Stimulated activated CD4-positive, alpha-beta T cell treated with anti-CD3 and anti-CD28 coated beads, Interleukin-4, amount 100 ng/mL, for 4 hours (primary cell): ENCODE results near the gene LTO1.

Experiments used
- DNase-seq, 2 experiments: peaks; one replicate each; pipeline ENCODE4 v3.0.0-alpha.2; 2020

Gene LTO1

DNA sequence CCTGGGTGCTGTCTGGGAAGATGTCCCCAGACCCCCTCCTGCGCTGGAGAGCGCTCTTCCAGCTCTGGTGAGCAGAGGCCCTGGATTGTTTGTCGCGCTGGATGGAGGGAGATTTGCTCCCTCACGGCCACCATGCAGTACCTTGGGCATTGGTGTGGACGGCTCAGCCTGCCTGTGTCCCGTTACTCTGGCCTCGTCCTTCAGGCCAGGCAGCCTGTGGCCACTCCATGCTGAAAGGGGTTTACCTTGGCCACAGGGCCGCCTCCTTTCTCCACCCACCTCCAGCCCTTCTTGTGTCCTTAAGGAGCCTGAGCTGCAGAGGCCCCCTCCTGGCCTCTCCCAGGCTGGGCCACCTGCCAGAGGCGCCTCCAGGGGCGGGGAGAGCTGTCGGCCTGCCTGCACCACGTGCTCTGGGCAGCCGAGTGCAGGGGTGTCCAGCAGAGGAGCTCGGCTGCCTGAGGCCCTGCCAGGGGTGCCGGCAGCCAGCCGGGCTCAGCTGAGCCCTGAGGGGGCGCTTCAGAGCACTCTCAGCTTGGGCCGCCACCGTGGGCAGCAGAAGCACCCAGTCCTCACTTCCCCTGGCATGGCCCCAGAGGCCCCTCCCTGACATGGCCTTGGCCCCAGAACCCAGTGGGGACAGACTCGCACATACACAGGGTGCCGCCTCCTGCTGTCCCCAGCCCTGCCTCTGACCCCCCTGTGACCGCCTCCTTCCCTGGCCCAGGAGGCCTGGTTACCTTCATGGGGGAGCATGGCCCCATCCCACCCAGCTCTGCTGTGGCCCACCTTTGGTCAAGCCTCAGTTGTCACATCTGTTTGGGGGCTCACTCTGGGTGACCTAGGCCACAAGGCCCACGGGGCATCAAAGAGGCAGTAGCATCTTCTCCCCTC lies 30.8 kb downstream of the LTO1 start:
- DNase-seq = no peak

- DNase-seq = no peak
Measured at GRCh38 chr11:69643646-69644045, 31.5 kb downstream of the LTO1 start.

GRCh38 chr11:69642913-69643632 lies 32.1 kb downstream of the LTO1 start:
- DNase-seq = peak; percentile 73 to 80

GRCh38 chr11:69642549-69642912 lies 32.6 kb downstream of the LTO1 start:
- DNase-seq = peak; percentile 68 to 75

DNA sequence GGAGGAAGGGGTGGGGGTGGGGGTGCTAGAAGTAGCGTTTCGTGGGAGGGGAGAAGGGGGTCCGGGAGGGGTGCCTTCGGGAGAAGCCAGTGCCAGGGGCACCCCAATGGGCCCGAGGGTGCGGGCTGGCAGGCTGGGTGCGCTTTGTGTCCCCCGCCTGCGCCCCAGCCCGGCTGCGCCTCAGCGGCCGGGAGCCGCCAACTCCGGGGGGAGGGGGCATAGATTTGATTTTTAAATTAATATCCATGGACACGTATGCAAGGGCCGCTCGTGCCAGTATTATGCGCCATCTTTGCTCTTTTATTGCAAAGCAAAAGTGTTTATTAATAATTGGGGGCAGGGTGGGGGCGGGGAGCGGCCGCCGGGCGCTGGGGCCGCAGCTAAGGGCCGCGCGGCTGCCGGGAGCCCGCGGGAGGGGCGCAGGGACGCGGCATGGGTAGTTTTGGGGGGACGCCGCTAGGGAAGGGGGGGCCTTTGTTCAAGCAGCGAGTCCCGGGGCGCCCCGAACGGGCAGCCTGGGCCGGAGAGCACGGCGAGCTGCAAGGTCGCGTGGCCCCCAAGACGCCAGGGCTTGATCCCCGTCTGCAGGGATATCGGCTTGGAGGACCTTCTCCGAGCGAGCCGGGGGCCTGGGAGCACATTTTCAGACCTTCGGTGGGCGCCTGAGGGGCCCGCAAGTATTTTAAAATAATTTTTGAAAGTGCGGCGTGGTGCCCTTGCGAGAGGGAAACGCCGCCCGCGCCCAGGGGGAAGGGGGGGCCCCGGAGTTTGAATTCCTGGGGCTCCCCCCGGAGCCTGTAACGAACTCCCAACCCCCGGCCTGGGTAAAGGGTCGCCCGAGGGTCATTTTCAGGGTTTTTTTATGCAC lies 33.2 kb downstream of the LTO1 start:
- no peak for DNase-seq

DNA sequence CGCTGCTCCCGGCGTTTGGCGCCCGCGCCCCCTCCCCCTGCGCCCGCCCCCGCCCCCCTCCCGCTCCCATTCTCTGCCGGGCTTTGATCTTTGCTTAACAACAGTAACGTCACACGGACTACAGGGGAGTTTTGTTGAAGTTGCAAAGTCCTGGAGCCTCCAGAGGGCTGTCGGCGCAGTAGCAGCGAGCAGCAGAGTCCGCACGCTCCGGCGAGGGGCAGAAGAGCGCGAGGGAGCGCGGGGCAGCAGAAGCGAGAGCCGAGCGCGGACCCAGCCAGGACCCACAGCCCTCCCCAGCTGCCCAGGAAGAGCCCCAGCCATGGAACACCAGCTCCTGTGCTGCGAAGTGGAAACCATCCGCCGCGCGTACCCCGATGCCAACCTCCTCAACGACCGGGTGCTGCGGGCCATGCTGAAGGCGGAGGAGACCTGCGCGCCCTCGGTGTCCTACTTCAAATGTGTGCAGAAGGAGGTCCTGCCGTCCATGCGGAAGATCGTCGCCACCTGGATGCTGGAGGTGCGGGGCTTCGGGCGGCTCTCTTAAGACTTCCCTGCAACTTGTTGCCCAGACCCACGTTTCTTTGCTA lies 34.1 kb downstream of the LTO1 start, which contains the start of gene CCND1:
Gene CCND1, plus strand, starts transcription at position 162 of the 587 bp plus-strand sequence. Its CDS starts 158 bp downstream, at position 320.
- DNase-seq = peak; percentile 46 to 54

- DNase-seq = no peak
Measured at GRCh38 chr11:69640260-69640994, 34.7 kb downstream of the LTO1 start.

DNA sequence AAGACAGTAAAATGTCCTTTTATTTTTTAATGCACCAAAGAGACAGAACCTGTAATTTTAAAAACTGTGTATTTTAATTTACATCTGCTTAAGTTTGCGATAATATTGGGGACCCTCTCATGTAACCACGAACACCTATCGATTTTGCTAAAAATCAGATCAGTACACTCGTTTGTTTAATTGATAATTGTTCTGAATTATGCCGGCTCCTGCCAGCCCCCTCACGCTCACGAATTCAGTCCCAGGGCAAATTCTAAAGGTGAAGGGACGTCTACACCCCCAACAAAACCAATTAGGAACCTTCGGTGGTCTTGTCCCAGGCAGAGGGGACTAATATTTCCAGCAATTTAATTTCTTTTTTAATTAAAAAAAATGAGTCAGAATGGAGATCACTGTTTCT lies 35.3 kb downstream of the LTO1 start:
- no peak for DNase-seq

- DNase-seq = no peak
Measured at GRCh38 chr11:69638941-69639681, 36.0 kb downstream of the LTO1 start.

GRCh38 chr11:69637941-69638871 lies 36.9 kb downstream of the LTO1 start:
- DNase-seq = no peak

DNA sequence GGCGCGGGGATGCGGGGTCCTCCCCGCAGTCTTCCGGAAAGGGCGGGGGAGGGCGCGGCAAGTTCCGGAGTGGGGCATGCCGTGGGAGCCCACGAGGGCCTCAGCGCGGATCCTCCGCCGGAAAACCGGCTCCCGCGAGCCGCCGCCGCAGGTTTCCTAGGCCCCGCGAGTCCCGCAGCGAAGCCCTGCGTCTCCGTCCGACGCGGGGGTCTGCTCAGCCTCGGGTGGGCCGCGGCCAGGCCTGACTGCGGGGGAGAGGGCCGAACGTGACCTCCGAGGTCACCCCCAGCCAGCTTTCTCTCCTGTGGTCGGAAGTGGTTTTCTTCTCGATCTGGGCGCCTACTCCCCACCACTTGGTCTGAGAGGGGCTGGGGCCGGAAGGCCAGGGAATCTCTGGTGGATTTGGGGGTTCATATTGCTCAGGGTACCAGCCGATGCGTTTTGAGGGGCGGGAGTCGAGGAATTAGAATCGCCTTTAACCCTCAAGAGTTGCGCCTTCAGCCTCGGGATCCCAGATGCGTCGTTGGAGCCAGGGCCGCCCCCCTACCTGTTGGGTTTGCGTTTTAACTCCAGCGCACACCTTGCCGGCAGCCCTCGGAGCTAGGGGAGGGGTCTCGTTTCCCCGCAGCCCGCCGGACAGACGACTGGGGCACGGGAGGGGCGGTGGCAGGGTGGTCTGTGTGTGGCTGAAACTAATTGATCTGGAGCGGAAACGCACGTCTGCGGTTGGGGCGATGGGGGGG lies 37.8 kb downstream of the LTO1 start:
- no peak for DNase-seq

- no peak for DNase-seq
Measured at GRCh38 chr11:69636512-69637197, 38.5 kb downstream of the LTO1 start.

DNA sequence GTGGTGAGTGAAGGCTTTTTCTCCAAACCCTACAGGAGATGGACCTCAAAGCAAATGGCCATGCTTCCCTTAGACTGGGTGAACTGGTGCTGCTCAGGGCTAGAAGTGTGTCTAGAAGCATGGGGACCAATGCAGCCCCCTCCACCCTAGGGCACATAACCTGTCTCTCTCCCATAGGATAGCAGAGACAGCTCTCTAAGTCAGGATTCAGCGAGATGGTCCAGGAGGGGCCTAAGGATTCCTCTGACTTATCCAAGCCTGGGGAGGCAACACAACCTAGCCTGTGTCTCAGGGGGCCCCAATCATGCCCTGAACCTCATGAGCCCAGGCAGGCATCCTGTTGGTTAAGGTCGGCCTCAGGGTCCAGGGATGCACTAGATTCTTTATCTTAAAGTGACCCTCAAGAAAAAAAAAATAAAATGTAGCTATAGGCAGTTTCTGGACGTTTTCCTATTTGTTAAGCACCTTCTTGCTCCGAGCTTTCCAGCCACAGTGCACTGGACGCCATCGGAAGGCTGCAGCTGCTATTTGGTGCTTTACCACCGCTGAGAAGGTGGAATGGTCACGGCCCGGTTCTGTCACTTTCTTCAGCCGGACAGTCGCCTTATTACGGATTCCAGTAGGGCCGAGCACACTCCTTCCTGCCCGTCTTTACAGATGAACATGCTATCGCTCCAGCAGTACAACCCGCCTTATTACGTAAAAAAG lies 39.2 kb downstream of the LTO1 start:
- DNase-seq = no peak

DNA sequence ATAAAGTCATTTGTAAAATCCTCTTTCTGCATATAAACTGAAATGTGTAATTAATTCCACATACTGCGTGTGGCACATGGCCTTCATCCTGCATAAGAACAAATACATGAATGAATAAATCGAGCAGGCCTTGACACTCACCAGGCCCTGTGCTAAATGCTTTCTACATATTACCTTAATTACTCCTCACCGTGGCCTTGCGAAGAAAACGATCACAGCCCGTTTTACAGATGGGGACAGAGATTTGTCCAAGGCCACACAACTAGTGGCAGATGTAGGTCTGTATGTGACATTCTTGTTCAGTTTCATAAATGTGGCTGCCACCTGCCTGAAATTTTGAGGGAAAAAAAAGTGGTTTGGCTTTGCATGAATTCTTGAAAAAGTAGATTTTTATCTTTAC lies 40.0 kb downstream of the LTO1 start:
- no peak for DNase-seq

DNA sequence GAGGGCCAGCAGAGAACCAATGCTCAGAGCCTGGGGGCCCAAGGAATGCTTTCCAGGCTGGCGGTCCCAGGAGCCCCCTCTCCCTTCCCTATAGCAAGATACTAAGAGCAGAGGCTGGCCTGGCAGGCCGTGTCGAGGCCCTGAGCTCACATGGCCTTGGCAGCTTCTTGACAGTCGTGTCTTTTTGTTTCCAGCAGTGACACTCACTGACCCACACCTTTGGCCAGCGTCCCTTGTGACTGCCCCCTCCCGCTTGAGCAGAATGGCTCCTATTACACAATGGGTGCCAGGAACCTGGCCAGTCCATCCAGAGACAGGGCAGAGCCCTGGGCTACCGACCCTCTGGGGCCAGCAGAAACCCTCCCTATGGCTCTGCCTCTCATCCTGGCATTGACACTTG lies 40.6 kb downstream of the LTO1 start:
- DNase-seq = no peak

- no peak for DNase-seq
Measured at GRCh38 chr11:69634069-69634468, 41.1 kb downstream of the LTO1 start.

GRCh38 chr11:69632900-69633299 lies 42.3 kb downstream of the LTO1 start:
- DNase-seq = no peak

- no peak for DNase-seq
Measured at GRCh38 chr11:69630424-69630823, 44.7 kb downstream of the LTO1 start.
